K562 (cell line): ENCODE data around the gene PRXL2B. TPM values are rescaled to one million over a fixed set of nuclear protein-coding genes. Genes with fewer than 3 reads are reported as not detected.

Experiments used
- BRD9 ChIP-seq: fragments of 450-650 bp; IDR thresholded peaks from 2 replicates; pipeline ENCODE4 v1.6.1; 2018; ENCODE audit warnings: low read depth; ENCODE audit not compliant: partially characterized antibody
- ELF1 ChIP-seq: fragments of 200-800 bp; sonication (Bioruptor generic); IDR thresholded peaks from 2 replicates; pipeline ENCODE4 v1.6.1; 2016; ENCODE audit warnings: missing genetic modification characterization, missing compliant biosample characterization
- ESRRA ChIP-seq: fragments of 450-650 bp; IDR thresholded peaks from 2 replicates; pipeline ENCODE4 v1.6.1; 2014; ENCODE audit warnings: low read depth, mild to moderate bottlenecking, moderate library complexity, borderline replicate concordance
- HEY1 ChIP-seq: fragments of 250-450 bp; sonication (Bioruptor Pico); IDR thresholded peaks from 2 replicates; pipeline ENCODE4 v1.5.0; 2020; ENCODE audit warnings: mild to moderate bottlenecking, moderate library complexity, borderline replicate concordance
- HINFP ChIP-seq: fragments of 450-650 bp; conservative IDR thresholded peaks from 2 replicates; pipeline ENCODE4 v1.6.1; 2016; ENCODE audit warnings: missing genetic modification characterization, low read depth, mild to moderate bottlenecking, control low read depth, missing compliant biosample characterization
- KHSRP ChIP-seq: fragments of 450-650 bp; IDR thresholded peaks from 2 replicates; pipeline ENCODE4 v1.6.1; 2017
- LCOR ChIP-seq: sonication (generic); formaldehyde crosslinking; IDR thresholded peaks from 2 replicates; pipeline ENCODE4 v1.8.0; 2022; ENCODE audit warnings: mild to moderate bottlenecking, missing genetic modification reagents
- MAZ ChIP-seq, 2 experiments: fragments of 450-650 bp in 1 of 2; sonication (generic) in 1 of 2; formaldehyde crosslinking; IDR thresholded peaks in 1 of 2; conservative IDR thresholded peaks in 1 of 2; 2 replicates each; pipeline versions ENCODE4 v1.4.0 to v1.5.0; 2020; ENCODE audit warnings: mild to moderate bottlenecking in 1 of 2, missing genetic modification reagents in 1 of 2
- MYC ChIP-seq, 2 experiments: fragments of 250-450 bp in 1 of 2; sonication (Bioruptor Pico) in 1 of 2; IDR thresholded peaks; 2 replicates each; pipeline versions ENCODE4 v1.5.1 to v1.6.1; 2012 to 2021; ENCODE audit warnings: low read depth in 2 of 2, borderline replicate concordance in 1 of 2, improper control_type of control experiment in 1 of 2, low read length in 1 of 2, mild to moderate bottlenecking in 1 of 2, moderate library complexity in 1 of 2
- POLR2AphosphoS2 ChIP-seq: IDR thresholded peaks from 2 replicates; pipeline ENCODE4 v1.6.1; 2012; ENCODE audit warnings: low read length, improper control_type of control experiment
- RBBP5 ChIP-seq: fragments of 200-600 bp; sonication (generic); IDR thresholded peaks from 2 replicates; pipeline ENCODE4 v1.6.1; 2012; ENCODE audit warnings: borderline replicate concordance, mild to moderate bottlenecking, low read length, control low read depth, inconsistent platforms; ENCODE audit not compliant: insufficient read depth, poor library complexity, severe bottlenecking
- RBFOX2 ChIP-seq: fragments of 200-400 bp; formaldehyde crosslinking; IDR thresholded peaks from 2 replicates; pipeline ENCODE4 v1.6.1; 2017; ENCODE audit warnings: low read depth, mild to moderate bottlenecking, low read length, moderate library complexity
- RBM14 ChIP-seq: fragments of 200-400 bp; formaldehyde crosslinking; IDR thresholded peaks from 2 replicates; pipeline ENCODE4 v1.6.1; 2018; ENCODE audit warnings: low read depth, mild to moderate bottlenecking, low read length, moderate library complexity, borderline replicate concordance; ENCODE audit not compliant: insufficient read depth
- SMARCA5 ChIP-seq: fragments of 450-650 bp; IDR thresholded peaks from 2 replicates; pipeline ENCODE4 v1.6.1; 2016
- ZKSCAN8 ChIP-seq: fragments of 200-800 bp; sonication (Bioruptor generic); IDR thresholded peaks from 2 replicates; pipeline ENCODE4 v1.6.1; 2016; ENCODE audit warnings: missing genetic modification characterization, missing compliant biosample characterization
- ZNF12 ChIP-seq: sonication (generic); formaldehyde crosslinking; IDR thresholded peaks from 2 replicates; pipeline ENCODE4 v1.4.0; 2020; ENCODE audit warnings: mild to moderate bottlenecking, missing genetic modification reagents
- ZNF282 ChIP-seq: sonication (generic); formaldehyde crosslinking; IDR thresholded peaks from 2 replicates; pipeline ENCODE4 v1.8.1; 2023; ENCODE audit warnings: missing genetic modification reagents
- polyA plus RNA-seq, 8 experiments: library from polyadenylated mRNA; depleted of rRNA in 4 of 8; stranded (reverse) in 5 of 8; unstranded in 3 of 8; fragments of >200 nt; fragmentation: Nextera tagmentation in 2 of 8; fragmentation: Illumina TruSeq in 1 of 8; extraction: Ambion mirVana in 2 of 8; extraction: Trizol in 1 of 8; gene quantifications; 2 replicates each; pipeline versions ENCODE4 v1.2.1 to v1.2.3, GENCODE V29; 2011 to 2014; ENCODE audit warnings: inconsistent platforms in 1 of 8, missing spikeins in 1 of 8
- total RNA-seq, 7 experiments: library from RNA; depleted of rRNA in 6 of 7; stranded (reverse); fragments of >200 nt in 6 of 7; fragmentation: Illumina TruSeq in 2 of 7; extraction: Trizol in 2 of 7; gene quantifications; 2 replicates each; pipeline versions ENCODE4 v1.2.1 to v1.2.3, GENCODE V29; 2011 to 2021; ENCODE audit warnings: low replicate concordance in 1 of 7
- TF ChIP-seq, protein P1 (sequence below): IDR thresholded peaks from 2 replicates; pipeline ENCODE4 v1.6.1; 2011; ENCODE audit warnings: borderline replicate concordance, low read depth, mild to moderate bottlenecking, moderate library complexity, low read length; ENCODE audit not compliant: insufficient read depth, poor library complexity, severe bottlenecking
- TF ChIP-seq, protein P2 (sequence below): IDR thresholded peaks from 2 replicates; pipeline ENCODE4 v1.6.1; 2012; ENCODE audit warnings: low read depth, low read length, improper control_type of control experiment, borderline replicate concordance
- TF ChIP-seq, protein P3 (sequence below): fragments of 200-800 bp; sonication (Bioruptor generic); IDR thresholded peaks from 2 replicates; pipeline ENCODE4 v1.6.1; 2017; ENCODE audit warnings: missing genetic modification characterization, missing compliant biosample characterization

PRXL2B gene
- total and polyA plus RNA-seq, 9 of the 15 experiments (the other 6 are each of a cell fraction or from before 2014, with no cell fraction given): 0.99 to 25.3 (median 11.8) TPM

DNA sequence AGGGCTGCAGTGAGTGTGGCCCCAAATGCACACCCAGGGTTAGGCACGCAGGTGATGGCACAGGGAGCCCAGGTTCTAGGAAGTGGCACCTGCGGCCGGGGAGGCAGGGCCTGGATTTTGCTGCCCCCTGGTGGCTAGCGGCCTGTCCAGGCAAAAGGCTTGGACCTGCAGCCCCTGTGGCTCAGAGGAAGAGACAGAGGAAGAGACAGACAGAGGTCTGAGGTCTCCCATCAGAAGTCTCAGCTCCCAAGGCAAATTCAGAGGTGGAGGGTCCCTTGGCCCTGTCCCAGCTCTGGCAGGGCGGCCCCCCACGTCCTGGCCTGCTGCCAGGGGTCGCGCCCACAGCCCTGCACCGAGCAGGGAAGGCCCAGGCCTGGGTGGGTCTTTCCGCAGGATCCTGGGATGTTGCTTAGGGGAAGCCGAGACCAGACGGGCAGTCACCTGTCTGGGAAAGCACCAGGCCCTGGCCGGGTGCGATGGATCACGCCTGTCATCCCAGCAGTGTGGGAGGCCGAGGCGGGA lies 38.4 kb upstream of the PRXL2B start (continued):
- TF ChIP-seq LCOR (CRISPR knock-in tag): 0 out of 2 replicates have a peak, but pooled peaks have one; percentile 58
- peak; percentile 61 for TF ChIP-seq ELF1
- peak; percentile 34; the same call in 1 of the 2 replicates for TF ChIP-seq ESRRA
- peak; percentile 32 for TF ChIP-seq RBBP5
- no peak for TF ChIP-seq ZNF282 (CRISPR knock-in tag)
- peak; percentile 25 to 46; a peak in 1 of 4 replicates for TF ChIP-seq MAZ (CRISPR knock-in tag; conservative IDR thresholded peaks at IDR 0.05 in 1 of 2, IDR thresholded peaks at IDR 0.05 in 1 of 2)
- TF ChIP-seq, protein P1, sequence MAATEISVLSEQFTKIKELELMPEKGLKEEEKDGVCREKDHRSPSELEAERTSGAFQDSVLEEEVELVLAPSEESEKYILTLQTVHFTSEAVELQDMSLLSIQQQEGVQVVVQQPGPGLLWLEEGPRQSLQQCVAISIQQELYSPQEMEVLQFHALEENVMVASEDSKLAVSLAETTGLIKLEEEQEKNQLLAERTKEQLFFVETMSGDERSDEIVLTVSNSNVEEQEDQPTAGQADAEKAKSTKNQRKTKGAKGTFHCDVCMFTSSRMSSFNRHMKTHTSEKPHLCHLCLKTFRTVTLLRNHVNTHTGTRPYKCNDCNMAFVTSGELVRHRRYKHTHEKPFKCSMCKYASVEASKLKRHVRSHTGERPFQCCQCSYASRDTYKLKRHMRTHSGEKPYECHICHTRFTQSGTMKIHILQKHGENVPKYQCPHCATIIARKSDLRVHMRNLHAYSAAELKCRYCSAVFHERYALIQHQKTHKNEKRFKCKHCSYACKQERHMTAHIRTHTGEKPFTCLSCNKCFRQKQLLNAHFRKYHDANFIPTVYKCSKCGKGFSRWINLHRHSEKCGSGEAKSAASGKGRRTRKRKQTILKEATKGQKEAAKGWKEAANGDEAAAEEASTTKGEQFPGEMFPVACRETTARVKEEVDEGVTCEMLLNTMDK: peak; percentile 69
- TF ChIP-seq KHSRP: no peak
- no peak for TF ChIP-seq HEY1
- TF ChIP-seq, protein P2, sequence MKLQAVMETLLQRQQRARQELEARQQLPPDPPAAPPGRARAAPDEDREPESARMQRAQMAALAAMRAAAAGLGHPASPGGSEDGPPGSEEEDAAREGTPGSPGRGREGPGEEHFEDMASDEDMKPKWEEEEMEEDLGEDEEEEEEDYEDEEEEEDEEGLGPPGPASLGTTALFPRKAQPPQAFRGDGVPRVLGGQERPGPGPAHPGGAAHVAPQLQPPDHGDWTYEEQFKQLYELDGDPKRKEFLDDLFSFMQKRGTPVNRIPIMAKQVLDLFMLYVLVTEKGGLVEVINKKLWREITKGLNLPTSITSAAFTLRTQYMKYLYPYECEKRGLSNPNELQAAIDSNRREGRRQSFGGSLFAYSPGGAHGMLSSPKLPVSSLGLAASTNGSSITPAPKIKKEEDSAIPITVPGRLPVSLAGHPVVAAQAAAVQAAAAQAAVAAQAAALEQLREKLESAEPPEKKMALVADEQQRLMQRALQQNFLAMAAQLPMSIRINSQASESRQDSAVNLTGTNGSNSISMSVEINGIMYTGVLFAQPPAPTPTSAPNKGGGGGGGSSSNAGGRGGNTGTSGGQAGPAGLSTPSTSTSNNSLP: no peak
- 0 out of 2 replicates have a peak, but pooled peaks have one; percentile 32 for TF ChIP-seq POLR2AphosphoS2
- peak; percentile 45; the same call in 1 of the 2 replicates for TF ChIP-seq ZNF12 (CRISPR knock-in tag)
- TF ChIP-seq RBFOX2: 0 out of 2 replicates have a peak, but pooled peaks have one; percentile 1
- peak; percentile 47; the same call in 1 of the 2 replicates for TF ChIP-seq MYC (IDR thresholded peaks at IDR 0.05; ENCODE audit: low read depth, low read length)
- TF ChIP-seq MYC (CRISPR knock-in tag; IDR thresholded peaks at IDR 0.05; ENCODE audit: borderline replicate concordance, low read depth): 0 out of 2 replicates have a peak, but pooled peaks have one; percentile 32
- TF ChIP-seq ZKSCAN8: no peak
- TF ChIP-seq, protein P3, sequence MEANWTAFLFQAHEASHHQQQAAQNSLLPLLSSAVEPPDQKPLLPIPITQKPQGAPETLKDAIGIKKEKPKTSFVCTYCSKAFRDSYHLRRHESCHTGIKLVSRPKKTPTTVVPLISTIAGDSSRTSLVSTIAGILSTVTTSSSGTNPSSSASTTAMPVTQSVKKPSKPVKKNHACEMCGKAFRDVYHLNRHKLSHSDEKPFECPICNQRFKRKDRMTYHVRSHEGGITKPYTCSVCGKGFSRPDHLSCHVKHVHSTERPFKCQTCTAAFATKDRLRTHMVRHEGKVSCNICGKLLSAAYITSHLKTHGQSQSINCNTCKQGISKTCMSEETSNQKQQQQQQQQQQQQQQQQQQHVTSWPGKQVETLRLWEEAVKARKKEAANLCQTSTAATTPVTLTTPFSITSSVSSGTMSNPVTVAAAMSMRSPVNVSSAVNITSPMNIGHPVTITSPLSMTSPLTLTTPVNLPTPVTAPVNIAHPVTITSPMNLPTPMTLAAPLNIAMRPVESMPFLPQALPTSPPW (CRISPR knock-in tag): peak; percentile 37; the same call in 1 of the 2 replicates
- TF ChIP-seq BRD9: peak; percentile 81
- no peak for TF ChIP-seq RBM14
- TF ChIP-seq SMARCA5: peak; percentile 74; the same call in 1 of the 2 replicates
- TF ChIP-seq HINFP: no peak
